Stimulated activated effector memory CD8-positive, alpha-beta T cell treated with anti-CD3 and anti-CD28 coated beads, Interleukin-12 subunit alpha, Interleukin-12 subunit beta, amount 100 ng/mL, for 72 hours (primary cell): ENCODE data around the gene DNAJC8.

ENCODE experiments used
- ATAC-seq: fragments of 150-1000 bp; cut with Tn5 transposase; 2 replicates; pipeline ENCODE4 v1.10.0; 2021
- DNase-seq, 2 donors: peaks; one replicate each; pipeline ENCODE4 v3.0.0; 2021 to 2022; ENCODE audit warnings: low spot score in 2 of 2
- H3K27ac Mint-ChIP-seq: one replicate; pipeline ENCODE4 v1.8.0; 2022; ENCODE audit warnings: mild to moderate bottlenecking, mixed read lengths
- H3K36me3 Mint-ChIP-seq: one replicate; pipeline ENCODE4 v1.8.0; 2022; ENCODE audit warnings: mild to moderate bottlenecking, mixed read lengths
- H3K4me1 Mint-ChIP-seq: one replicate; pipeline ENCODE4 v1.8.0; 2022; ENCODE audit warnings: mixed read lengths
- H3K4me3 Mint-ChIP-seq: one replicate; pipeline ENCODE4 v1.8.0; 2022; ENCODE audit warnings: mild to moderate bottlenecking, mixed read lengths
- H3K9me3 Mint-ChIP-seq: one replicate; pipeline ENCODE4 v1.8.0; 2022; ENCODE audit warnings: mixed read lengths

DNAJC8 gene

GRCh38 chr1:28259934-28260802, 27.3 kb upstream of the DNAJC8 start:
- Mint-ChIP-seq H3K27ac (peak overlapping the region; percentile 97), H3K4me3 (peak overlapping the region; percentile 67), H3K36me3 (peaks cover 40% of the 10 kb centered on the region), H3K4me1 (peaks cover 38% of the 10 kb centered on the region), H3K9me3 (no peaks in the 10 kb centered on the region)
- ATAC-seq (no peak), DNase-seq (peak; percentile 33 to 71)

- H3K4me1 Mint-ChIP-seq, result peaks cover 38% of the 10 kb centered on the region
- ATAC-seq, result peak; percentile 95
- peak; percentile 96 to 99 for DNase-seq
- peak within 1 kb of the TSS; percentile 67 for H3K4me3 Mint-ChIP-seq
- peak within 1 kb of the TSS; percentile 97 for H3K27ac Mint-ChIP-seq
- H3K36me3 Mint-ChIP-seq, result peaks cover 40% of the 10 kb centered on the region
- H3K9me3 Mint-ChIP-seq, result no peaks in the 10 kb centered on the region
Observed at GRCh38 chr1:28259252-28259933, 26.6 kb upstream of the DNAJC8 start, which contains the start of gene SESN2. TSS of gene SESN2 (plus strand) at chr1:28259518. CDS start at chr1:28259848, 330 bp downstream.

- peaks cover 38% of the 10 kb centered on the region for H3K4me1 Mint-ChIP-seq
- DNase-seq (no peak), ATAC-seq (no peak)
- peak overlapping the region; percentile 67 for H3K4me3 Mint-ChIP-seq
- H3K9me3 Mint-ChIP-seq, result no peaks in the 10 kb centered on the region
- H3K36me3 Mint-ChIP-seq, result peaks cover 40% of the 10 kb centered on the region
- H3K27ac Mint-ChIP-seq, result peak overlapping the region; percentile 97
Observed at GRCh38 chr1:28258628-28259251, 25.9 kb upstream of the DNAJC8 start.

- Mint-ChIP-seq H3K27ac (peak overlapping the region; percentile 97), H3K4me1 (peaks cover 34% of the 10 kb centered on the region), H3K36me3 (peaks cover 36% of the 10 kb centered on the region), H3K4me3 (peak overlapping the region; percentile 67), H3K9me3 (no peaks in the 10 kb centered on the region)
- ATAC-seq (no peak), DNase-seq (no peak)
Observed at GRCh38 chr1:28257736-28258135, 24.9 kb upstream of the DNAJC8 start.

- no peaks in the 10 kb centered on the region for H3K9me3 Mint-ChIP-seq
- peak overlapping the region; percentile 32 for H3K4me3 Mint-ChIP-seq
- peaks cover 30% of the 10 kb centered on the region for H3K4me1 Mint-ChIP-seq
- no peak for DNase-seq
- peak overlapping the region; percentile 46 for H3K27ac Mint-ChIP-seq
- peaks cover 26% of the 10 kb centered on the region for H3K36me3 Mint-ChIP-seq
- peak; percentile 22 for ATAC-seq
Observed at GRCh38 chr1:28256197-28256827, 23.5 kb upstream of the DNAJC8 start.

GRCh38 chr1:28249866-28250295, 17.1 kb upstream of the DNAJC8 start:
- peak overlapping the region; percentile 90 for H3K27ac Mint-ChIP-seq

GRCh38 chr1:28249013-28249865, 16.4 kb upstream of the DNAJC8 start:
- H3K36me3 Mint-ChIP-seq, result peaks cover 10% of the 10 kb centered on the region
- no peaks in the 10 kb centered on the region for H3K9me3 Mint-ChIP-seq
- H3K4me1 Mint-ChIP-seq, result peaks cover 44% of the 10 kb centered on the region
- DNase-seq (peak in 1 of 2 donors; percentile 66), ATAC-seq (peak; percentile 35)
- peak overlapping the region; percentile 90 for H3K27ac Mint-ChIP-seq
- H3K4me3 Mint-ChIP-seq, result peak overlapping the region; percentile 90

More at GRCh38 chr1:28249866-28250295, 17.1 kb upstream of the DNAJC8 start:
- no peaks in the 10 kb centered on the region for H3K9me3 Mint-ChIP-seq
- DNase-seq, result no peak
- peaks cover 10% of the 10 kb centered on the region for H3K36me3 Mint-ChIP-seq
- peak overlapping the region; percentile 90 for H3K4me3 Mint-ChIP-seq
- ATAC-seq, result no peak
- H3K4me1 Mint-ChIP-seq, result peaks cover 40% of the 10 kb centered on the region

GRCh38 chr1:28248273-28249012, 15.6 kb upstream of the DNAJC8 start:
- Mint-ChIP-seq H3K36me3 (peaks cover 10% of the 10 kb centered on the region), H3K4me1 (peaks cover 52% of the 10 kb centered on the region), H3K27ac (peak overlapping the region; percentile 90), H3K4me3 (peak overlapping the region; percentile 90), H3K9me3 (no peaks in the 10 kb centered on the region)
- ATAC-seq, result peak; percentile 47
- DNase-seq, result peak; percentile 67 to 90

- peak overlapping the region; percentile 90 for H3K27ac Mint-ChIP-seq
- DNase-seq (no peak), ATAC-seq (no peak)
- H3K4me3 Mint-ChIP-seq, result peak overlapping the region; percentile 90
- H3K9me3 Mint-ChIP-seq, result no peaks in the 10 kb centered on the region
- H3K4me1 Mint-ChIP-seq, result peaks cover 52% of the 10 kb centered on the region
- peaks cover 10% of the 10 kb centered on the region for H3K36me3 Mint-ChIP-seq
Observed at GRCh38 chr1:28247612-28248272, 14.9 kb upstream of the DNAJC8 start.

- H3K27ac Mint-ChIP-seq, result peak overlapping the region; percentile 90
- H3K4me1 Mint-ChIP-seq, result peaks cover 52% of the 10 kb centered on the region
- H3K4me3 Mint-ChIP-seq, result peak overlapping the region; percentile 90
- no peaks in the 10 kb centered on the region for H3K9me3 Mint-ChIP-seq
- DNase-seq (peak in 1 of 2 donors; percentile 62), ATAC-seq (peak; percentile 17)
- H3K36me3 Mint-ChIP-seq, result peaks cover 10% of the 10 kb centered on the region
Observed at GRCh38 chr1:28246427-28246832, 13.6 kb upstream of the DNAJC8 start.

GRCh38 chr1:28244549-28245251, 11.9 kb upstream of the DNAJC8 start:
- peaks cover 48% of the 10 kb centered on the region for H3K4me1 Mint-ChIP-seq
- H3K36me3 Mint-ChIP-seq, result peaks cover 18% of the 10 kb centered on the region
- DNase-seq (no peak), ATAC-seq (no peak)
- H3K4me3 Mint-ChIP-seq, result peak overlapping the region; percentile 40
- H3K9me3 Mint-ChIP-seq, result no peaks in the 10 kb centered on the region
- H3K27ac Mint-ChIP-seq, result peak overlapping the region; percentile 81

GRCh38 chr1:28243685-28244311, 11.0 kb upstream of the DNAJC8 start:
- H3K4me1 Mint-ChIP-seq, result peaks cover 39% of the 10 kb centered on the region
- peak overlapping the region; percentile 11 for H3K4me3 Mint-ChIP-seq
- H3K36me3 Mint-ChIP-seq, result peaks cover 18% of the 10 kb centered on the region
- no peak for DNase-seq
- H3K27ac Mint-ChIP-seq, result peak overlapping the region; percentile 81
- H3K9me3 Mint-ChIP-seq, result no peaks in the 10 kb centered on the region
- ATAC-seq, result no peak
